ENCODE measurements around the gene GCGR.

GRCh38 chr17:81821147-81821546, 17.2 kb downstream of the GCGR start:
- no peak for TF ChIP-seq CTCF (conservative IDR thresholded peaks at IDR 0.05 in 1 of 2, IDR thresholded peaks at IDR 0.05 in 1 of 2; ENCODE audit: low read depth in 1 of 2, low read length in 2 of 2)
- TF ChIP-seq EZH2 (IDR thresholded peaks at IDR 0.05; ENCODE audit: low read length, missing control alignments): no peak
